EL (cell line): Measurements from ENCODE around the gene RAD51AP2.
"Not testable (repeated sequence)": the region's sequence is repeated elsewhere in the genome, so short reads cannot be mapped to it uniquely, and the experiment has no call there.

Source experiments
- DNase-seq: peaks from one replicate; pipeline ENCODE4 v3.0.0-alpha.2; 2016

RAD51AP2 gene

GRCh38 chr2:17536416-17536815 lies 18.2 kb upstream of the RAD51AP2 start:
- DNase-seq, result no peak

- no peak for DNase-seq
These were observed 15.3 kb upstream of the RAD51AP2 start for GRCh38 chr2:17533546-17533945.

DNA sequence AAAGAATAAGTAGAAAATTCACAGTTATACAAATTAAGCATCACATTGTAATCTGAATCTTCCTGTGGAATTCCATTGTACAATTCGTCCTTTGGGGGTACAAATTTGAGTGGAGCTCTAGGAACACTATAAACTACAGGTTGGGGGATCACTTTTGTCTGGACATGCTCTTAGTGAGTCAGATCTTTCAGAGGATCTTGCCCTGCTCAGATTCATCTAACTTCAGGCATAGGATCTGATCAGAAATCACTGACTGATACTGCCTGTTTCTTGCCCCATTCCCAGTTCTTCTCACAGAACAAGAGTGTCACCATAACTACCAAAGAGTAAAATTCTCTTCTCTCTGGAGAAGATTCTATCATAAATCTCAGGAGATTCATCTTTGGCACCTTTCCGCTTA lies 11.5 kb upstream of the RAD51AP2 start:
- DNase-seq, result no peak

- no peak for DNase-seq
These were observed 4.1 kb upstream of the RAD51AP2 start for GRCh38 chr2:17522303-17522702.

DNA sequence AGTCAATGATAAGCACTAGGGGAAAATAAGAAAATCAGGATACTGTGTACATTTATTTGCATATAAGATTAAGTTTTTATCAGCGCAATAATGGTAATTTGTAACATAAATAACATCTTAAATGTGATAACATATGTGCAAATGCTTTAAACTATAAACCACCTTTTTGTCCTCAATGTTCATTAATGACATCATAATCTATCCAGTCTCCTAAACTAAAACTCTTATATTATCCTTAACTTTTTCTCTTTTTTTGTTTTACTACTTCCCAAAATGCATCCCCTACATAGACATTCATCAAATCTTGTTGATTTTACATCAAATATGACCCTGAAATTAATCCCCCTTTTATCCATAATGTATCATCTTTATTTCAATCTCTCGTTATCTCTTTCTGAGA lies 3.4 kb upstream of the RAD51AP2 start:
- DNase-seq, result no peak

DNA sequence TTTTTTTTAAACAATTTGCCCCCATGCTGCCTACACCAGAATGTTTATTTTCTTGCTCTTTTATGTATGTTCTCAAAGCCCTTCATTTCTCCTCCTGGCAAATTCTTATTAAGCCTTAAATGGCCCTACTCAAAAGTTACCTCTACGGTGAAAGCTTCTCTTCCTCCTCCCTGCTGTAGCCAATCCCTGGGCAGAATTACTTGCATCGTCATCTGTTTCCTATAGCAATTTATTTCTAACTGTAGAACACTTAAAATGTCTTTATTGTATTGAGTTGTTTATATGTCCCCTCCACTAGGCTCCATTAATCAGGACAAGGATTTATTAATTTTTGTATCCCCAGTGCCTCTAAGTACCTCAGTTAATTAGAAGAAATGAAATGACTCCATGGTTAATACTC lies 2.5 kb upstream of the RAD51AP2 start:
- DNase-seq, result no peak

- no peak for DNase-seq
These were observed 1.2 kb upstream of the RAD51AP2 start for GRCh38 chr2:17519486-17519885.

GRCh38 chr2:17517481-17518211 lies 594 bp downstream of the RAD51AP2 start:
- DNase-seq, result no peak

DNA sequence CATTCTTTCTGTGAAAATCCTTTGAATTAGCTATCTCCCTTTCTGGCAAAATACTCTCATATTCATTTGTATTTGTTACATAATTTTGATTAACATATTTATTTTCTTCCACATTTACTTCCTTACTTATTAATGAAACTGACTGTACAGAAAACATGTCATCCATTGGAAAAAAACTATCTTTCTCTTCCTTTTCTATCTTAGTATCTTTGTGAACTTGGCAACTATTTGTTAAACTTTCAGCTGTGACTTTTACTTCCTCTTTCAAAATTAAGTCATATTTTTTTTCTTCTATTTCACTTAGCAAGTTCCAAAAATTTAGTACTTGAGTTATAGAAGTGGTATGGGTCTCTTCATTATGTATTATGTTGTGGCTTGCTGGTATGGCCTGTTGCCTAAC lies 2.6 kb downstream of the RAD51AP2 start:
- DNase-seq, result no peak

DNA sequence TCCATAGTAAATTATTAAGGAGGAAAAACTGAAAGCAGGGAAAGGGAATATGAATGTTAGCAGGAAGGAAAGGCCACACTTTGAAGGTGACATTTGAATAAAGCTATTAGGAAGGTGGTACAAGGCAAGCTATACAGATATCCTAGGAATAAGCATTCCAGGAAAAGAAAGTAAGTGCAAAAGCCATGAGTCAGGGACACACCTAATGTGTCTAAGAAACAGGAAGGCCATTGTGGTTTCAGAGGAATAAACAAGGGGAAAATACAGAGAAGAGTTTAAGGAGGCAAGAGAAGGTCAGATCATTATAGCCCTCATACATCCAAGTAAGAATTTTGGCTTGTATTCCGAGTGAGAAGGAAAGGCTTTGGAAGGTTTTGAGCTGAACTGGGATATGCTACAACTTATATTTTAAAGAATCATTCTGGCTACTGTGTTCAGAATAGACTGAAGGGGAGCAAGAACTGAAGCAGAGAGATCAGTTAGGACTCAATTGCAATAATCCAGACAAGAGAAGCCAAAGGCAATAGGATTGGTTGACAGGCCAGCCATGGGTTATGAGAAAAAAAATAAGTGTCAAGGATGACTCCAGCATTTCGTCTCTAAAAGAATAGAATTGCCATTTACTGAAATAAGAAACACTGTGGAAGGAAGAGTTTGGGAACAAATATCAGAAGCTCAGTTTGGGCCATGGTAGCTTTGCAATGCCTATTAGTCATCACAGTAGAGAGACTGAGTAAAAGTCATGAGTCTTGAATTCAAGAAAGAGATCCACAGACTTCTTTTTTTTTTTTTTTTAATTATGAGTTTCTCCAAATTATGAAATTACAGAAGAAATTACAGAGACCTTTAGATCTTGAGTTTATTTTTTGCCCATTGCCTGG lies 11.3 kb downstream of the RAD51AP2 start:
- DNase-seq, result no peak

- no peak for DNase-seq
These were observed 20.5 kb downstream of the RAD51AP2 start for GRCh38 chr2:17497718-17498117.

DNA sequence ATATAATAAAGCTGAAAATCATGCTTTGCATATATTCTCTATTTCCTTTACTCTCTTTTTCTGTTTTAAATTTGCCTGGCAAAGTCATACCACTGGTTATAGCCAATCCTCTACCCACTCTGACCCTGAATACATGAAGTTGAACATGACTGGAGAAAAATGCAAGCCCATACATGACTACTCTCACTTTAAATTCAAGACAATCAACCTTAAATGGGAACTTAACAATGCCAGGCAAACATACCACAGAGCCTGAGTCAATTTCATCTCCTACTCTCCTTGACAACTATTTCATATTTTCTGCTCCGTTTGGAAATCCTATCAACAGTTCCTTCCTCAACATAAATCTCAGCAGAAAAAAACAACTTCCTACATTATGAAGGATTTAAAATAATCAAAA lies 22.6 kb downstream of the RAD51AP2 start:
- no peak for DNase-seq

- DNase-seq, result not testable (repeated sequence)
These were observed 28.1 kb downstream of the RAD51AP2 start for GRCh38 chr2:17490165-17490564.

DNA sequence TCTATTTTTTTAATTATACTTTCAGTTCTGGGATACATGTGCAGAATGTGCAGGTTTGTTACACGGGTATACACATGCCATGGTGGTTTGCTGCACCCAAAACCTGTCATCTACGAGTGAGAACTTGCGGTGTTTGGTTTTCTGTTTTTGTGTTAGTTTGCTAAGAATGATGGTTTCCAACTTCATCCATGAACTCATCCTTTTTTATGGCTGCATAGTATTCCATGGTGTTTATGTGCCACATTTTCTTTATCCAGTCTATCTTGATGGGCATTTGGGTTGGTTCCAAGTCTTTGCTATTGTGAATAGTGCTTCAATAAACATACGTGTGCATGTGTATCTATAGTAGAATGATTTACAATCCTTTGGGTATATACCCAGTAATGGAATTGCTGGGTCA lies 29.6 kb downstream of the RAD51AP2 start:
- DNase-seq, result not testable (repeated sequence)

- no peak for DNase-seq
These were observed 34.7 kb downstream of the RAD51AP2 start for GRCh38 chr2:17483496-17483895.

DNA sequence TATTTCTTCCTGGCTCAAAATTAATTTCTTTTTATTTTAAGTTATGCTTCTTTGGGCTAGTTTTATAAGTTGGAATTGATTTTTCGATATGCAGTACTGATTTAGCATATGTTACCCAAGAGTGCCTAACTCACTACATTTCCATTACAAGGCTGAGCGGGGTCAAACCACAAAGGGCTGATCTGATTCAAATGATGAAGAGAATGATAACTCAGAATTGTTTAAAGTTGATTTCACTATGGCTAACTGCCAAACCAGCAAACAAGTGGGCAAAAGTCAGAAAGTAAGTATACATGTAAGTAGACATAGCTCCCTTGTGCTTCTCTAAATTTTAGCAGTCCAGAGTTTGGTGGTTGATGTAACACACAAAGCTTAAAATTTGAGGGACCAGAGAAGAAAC lies 35.6 kb downstream of the RAD51AP2 start:
- peak; percentile 1 for DNase-seq

- peak; percentile 0 for DNase-seq
These were observed 38.4 kb downstream of the RAD51AP2 start for GRCh38 chr2:17479875-17480274.

DNA sequence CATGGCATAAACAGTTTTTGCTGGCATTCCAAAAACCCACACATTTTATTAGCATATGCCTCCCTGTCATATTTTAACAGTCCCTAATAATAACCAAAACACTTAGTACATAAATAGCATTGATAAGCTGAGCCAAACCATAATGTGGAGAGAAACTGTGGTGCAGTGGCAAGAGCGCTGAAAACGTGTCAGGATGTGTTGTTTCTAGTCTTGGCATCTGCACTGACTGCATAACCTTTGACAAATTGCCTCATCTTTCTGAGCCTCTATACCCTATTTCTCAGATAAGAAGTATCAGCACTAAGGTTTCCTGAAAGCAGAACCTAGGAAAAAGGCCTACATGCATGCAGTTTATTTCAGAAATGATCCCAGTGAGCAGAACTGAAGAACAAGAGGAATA lies 41.4 kb downstream of the RAD51AP2 start:
- DNase-seq, result no peak

GRCh38 chr2:17476064-17476463 lies 42.2 kb downstream of the RAD51AP2 start:
- DNase-seq, result no peak

GRCh38 chr2:17475286-17475685 lies 43.0 kb downstream of the RAD51AP2 start:
- DNase-seq, result no peak

DNA sequence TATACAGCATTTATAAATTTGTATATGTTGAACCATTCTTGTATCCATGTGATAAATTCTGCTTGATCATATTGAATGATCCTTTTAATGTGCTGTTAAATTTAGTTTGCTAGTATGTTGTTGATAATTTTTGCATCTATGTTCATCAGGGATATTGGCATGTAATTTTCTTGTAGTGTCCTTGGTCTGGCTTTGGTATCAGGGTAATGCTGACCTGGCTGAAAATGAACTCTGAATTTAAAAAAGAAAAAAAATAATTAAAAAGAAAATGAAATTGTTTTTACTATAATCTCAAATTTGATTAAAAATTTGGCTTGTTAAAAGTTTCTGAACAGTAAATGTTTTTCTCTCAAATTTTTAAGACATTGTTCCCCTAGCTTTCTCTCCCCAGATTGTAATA lies 46.3 kb downstream of the RAD51AP2 start:
- DNase-seq, result no peak

DNA sequence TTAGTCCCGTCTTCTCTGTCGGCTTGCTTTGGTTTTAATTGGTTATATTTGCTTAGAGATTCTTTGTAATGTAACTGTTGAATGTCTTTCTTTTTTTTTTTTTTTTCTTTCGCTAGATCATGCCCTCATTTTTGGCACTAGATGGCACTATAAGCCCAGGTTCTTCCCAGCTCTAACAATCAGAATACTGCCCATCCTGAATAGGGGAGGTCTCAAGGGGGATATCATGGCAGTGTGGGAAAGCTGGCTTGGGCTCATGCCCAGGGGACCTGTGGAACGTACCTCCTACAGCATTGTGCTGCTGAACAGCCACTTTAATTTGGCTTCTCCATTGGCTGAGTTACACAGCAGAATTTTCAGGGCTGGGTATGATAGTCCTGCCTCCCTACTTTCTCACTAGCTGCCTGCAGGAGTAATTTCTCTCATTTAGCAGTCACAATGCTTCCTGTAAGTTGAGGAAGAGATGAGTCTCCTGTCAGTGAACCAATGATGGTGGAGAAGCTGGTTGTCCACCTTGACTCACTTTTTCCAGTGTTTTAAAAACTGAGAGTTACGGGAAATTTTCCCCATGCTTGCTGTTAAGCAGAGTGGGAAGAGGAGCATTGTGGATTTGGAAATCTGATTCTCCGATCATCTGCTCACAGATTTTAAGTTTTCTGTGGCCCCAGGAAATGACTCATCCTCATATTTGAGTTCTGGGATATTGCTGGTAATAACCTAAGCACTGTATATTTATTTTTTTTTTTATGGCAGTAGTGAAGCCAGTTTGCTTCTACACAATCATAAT lies 47.2 kb downstream of the RAD51AP2 start:
- DNase-seq, result peak; percentile 20

DNA sequence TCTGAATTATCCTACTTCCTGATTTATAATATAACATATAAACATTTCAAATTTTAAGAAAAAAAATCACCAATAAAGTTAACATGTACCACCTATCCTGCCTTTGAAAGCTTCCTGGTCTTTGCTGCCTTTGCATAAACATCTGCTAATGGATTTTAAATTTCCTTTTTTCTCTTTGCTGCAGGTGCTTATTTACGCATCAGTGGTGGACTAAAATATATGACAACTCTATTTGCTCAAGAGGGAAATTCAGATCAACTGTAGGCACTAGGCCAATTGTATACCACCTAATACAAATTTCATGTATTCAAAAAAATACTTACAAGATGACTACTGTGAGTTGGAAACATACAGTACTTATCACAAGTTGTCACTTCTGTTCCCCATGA lies 57.2 kb downstream of the RAD51AP2 start:
- no peak for DNase-seq
